Measurements from ENCODE around the gene ZNF827. TPM values are rescaled to one million over a fixed set of nuclear protein-coding genes. Genes with fewer than 3 reads are reported as not detected.

The ZNF827 gene
- total and polyA plus RNA-seq, 9 of the 15 experiments (the other 6 are each of a cell fraction or from before 2014, with no cell fraction given): 0.07 to 0.40 TPM; not detected in 7

- Histone ChIP-seq H3K27ac (ENCODE audit: extremely low read depth, low read depth, low read length) (no peak overlapping the region), H3K79me2 (ENCODE audit: control insufficient read depth, insufficient read depth, low read length) (no peaks in the 10 kb centered on the region), H3K27me3 (ENCODE audit: control insufficient read depth in 2 of 2, insufficient read depth in 2 of 2, low read length in 2 of 2) (peaks cover 0 to 8% of the 10 kb centered on the region in 2 experiments; a peak in 1 of 5 replicates), H3K4me2 (ENCODE audit: insufficient read depth, low read length) (no peak overlapping the region), H2AFZ (ENCODE audit: low read depth, low read length) (no peak overlapping the region), H3K4me1 (replicated peaks in 1 of 2; ENCODE audit: control insufficient read depth in 2 of 2, insufficient read depth in 2 of 2, low read length in 2 of 2) (no peaks in the 10 kb centered on the region), H3K4me3 (no peak overlapping the region), H3K36me3 (ENCODE audit: control insufficient read depth, insufficient read depth, low read length) (no peaks in the 10 kb centered on the region), H4K20me1 (replicated peaks; ENCODE audit: control insufficient read depth, insufficient read depth, low read length) (no peaks in the 10 kb centered on the region), H3K9me3 (replicated peaks; ENCODE audit: control insufficient read depth, insufficient read depth, low read depth, low read length) (no peaks in the 10 kb centered on the region), H3K9me1 (ENCODE audit: control insufficient read depth, insufficient read depth, low read length) (no peaks in the 10 kb centered on the region), H3K9ac (ENCODE audit: insufficient read depth in 1 of 2, low read depth in 2 of 2, low read length in 2 of 2) (no peak overlapping the region)
- FAIRE-seq (no peak), DNase-seq (ENCODE audit: extremely low read depth in 1 of 4, low spot score in 3 of 4) (no peak), ATAC-seq (no peak)
- ChIA-PET CTCF (ENCODE audit: low intra/inter-chr PET ratio) (no interaction called here), POLR2A (no interaction called here)
- in situ Hi-C loops (cut with MboI): no loop called here
- 3% methylated on average over 5 of the region's 5 CpGs for WGBS (ENCODE audit: insufficient coverage, low coverage, missing lambda C conversion rate)
- no peak for TF ChIP-seq DLX4 (CRISPR knock-in tag; IDR thresholded peaks at IDR 0.05)
- no peak for TF ChIP-seq POLR2B (IDR thresholded peaks at IDR 0.05; ENCODE audit: low read depth, partially characterized antibody)
- TF ChIP-seq EHMT2 (IDR thresholded peaks at IDR 0.05): no peak
- TF ChIP-seq ZBTB34 (CRISPR knock-in tag; IDR thresholded peaks at IDR 0.05): no peak
- TF ChIP-seq JUND (IDR thresholded peaks at IDR 0.05; ENCODE audit: borderline replicate concordance, low read depth, low read length): no peak
- TF ChIP-seq JUND (tag; IDR thresholded peaks at IDR 0.05; ENCODE audit: borderline replicate concordance, low read depth, low read length): no peak
- TF ChIP-seq RB1 (IDR thresholded peaks at IDR 0.05; ENCODE audit: low read depth): no peak
- no peak for TF ChIP-seq ARHGAP35 (IDR thresholded peaks at IDR 0.05; ENCODE audit: partially characterized antibody)
- no peak for TF ChIP-seq ZC3H8 (IDR thresholded peaks at IDR 0.05)
- intact Hi-C loops (cut with micrococcal nuclease): no loop called here
- no TSS peak for BruUV-seq (replicated peaks)
Observed at GRCh38 chr4:145860897-145861296, 77.7 kb downstream of the ZNF827 start.

Data from K562 (cell line).